Measurements from ENCODE around the gene MPPED2.

The MPPED2 gene

GRCh38 chr11:30485222-30485621 lies 100.9 kb downstream of the MPPED2 start:
- DNase-seq (ENCODE audit: low read depth in 3 of 3) = no peak

GRCh38 chr11:30483056-30483455 lies 103.1 kb downstream of the MPPED2 start:
- DNase-seq (ENCODE audit: low read depth in 3 of 3) = no peak

- DNase-seq (ENCODE audit: low read depth in 3 of 3) = no peak
These were observed 104.4 kb downstream of the MPPED2 start for GRCh38 chr11:30481796-30482195.

GRCh38 chr11:30481330-30481729 lies 104.8 kb downstream of the MPPED2 start:
- no peak for DNase-seq (ENCODE audit: low read depth in 3 of 3)

- no peak for DNase-seq (ENCODE audit: low read depth in 3 of 3)
These were observed 106.3 kb downstream of the MPPED2 start for GRCh38 chr11:30479899-30480298.

- no peak for DNase-seq (ENCODE audit: low read depth in 3 of 3)
These were observed 107.2 kb downstream of the MPPED2 start for GRCh38 chr11:30478923-30479322.

- no peak for DNase-seq (ENCODE audit: low read depth in 3 of 3)
These were observed 109.1 kb downstream of the MPPED2 start for GRCh38 chr11:30477061-30477460.

- DNase-seq (ENCODE audit: low read depth in 3 of 3) = no peak
These were observed 111.8 kb downstream of the MPPED2 start for GRCh38 chr11:30474151-30474954.

GRCh38 chr11:30471244-30471643 lies 114.9 kb downstream of the MPPED2 start:
- DNase-seq (ENCODE audit: low read depth in 3 of 3) = no peak

GRCh38 chr11:30468881-30469280 lies 117.3 kb downstream of the MPPED2 start:
- DNase-seq (ENCODE audit: low read depth in 3 of 3) = no peak

- no peak for DNase-seq (ENCODE audit: low read depth in 3 of 3)
These were observed 119.0 kb downstream of the MPPED2 start for GRCh38 chr11:30467176-30467575.

- no peak for DNase-seq (ENCODE audit: low read depth in 3 of 3)
These were observed 120.5 kb downstream of the MPPED2 start for GRCh38 chr11:30465623-30466022.

- no peak for DNase-seq (ENCODE audit: low read depth in 3 of 3)
These were observed 121.0 kb downstream of the MPPED2 start for GRCh38 chr11:30465192-30465591.

- no peak for DNase-seq (ENCODE audit: low read depth in 3 of 3)
These were observed 122.9 kb downstream of the MPPED2 start for GRCh38 chr11:30463266-30463665.

GRCh38 chr11:30462421-30462820 lies 123.7 kb downstream of the MPPED2 start:
- no peak for DNase-seq (ENCODE audit: low read depth in 3 of 3)

GRCh38 chr11:30459821-30460220 lies 126.3 kb downstream of the MPPED2 start:
- DNase-seq (ENCODE audit: low read depth in 3 of 3) = no peak

- no peak for DNase-seq (ENCODE audit: low read depth in 3 of 3)
These were observed 126.8 kb downstream of the MPPED2 start for GRCh38 chr11:30459306-30459705.

- DNase-seq (ENCODE audit: low read depth in 3 of 3) = no peak
These were observed 127.6 kb downstream of the MPPED2 start for GRCh38 chr11:30458541-30458940.

- DNase-seq (ENCODE audit: low read depth in 3 of 3) = no peak
These were observed 129.1 kb downstream of the MPPED2 start for GRCh38 chr11:30457087-30457486.

- no peak for DNase-seq (ENCODE audit: low read depth in 3 of 3)
These were observed 131.1 kb downstream of the MPPED2 start for GRCh38 chr11:30455025-30455424.

GRCh38 chr11:30454541-30454940 lies 131.6 kb downstream of the MPPED2 start:
- no peak for DNase-seq (ENCODE audit: low read depth in 3 of 3)

GRCh38 chr11:30454111-30454510 lies 132.0 kb downstream of the MPPED2 start:
- no peak for DNase-seq (ENCODE audit: low read depth in 3 of 3)

GRCh38 chr11:30453705-30454104 lies 132.4 kb downstream of the MPPED2 start:
- DNase-seq (ENCODE audit: low read depth in 3 of 3) = no peak

GRCh38 chr11:30452842-30453241 lies 133.3 kb downstream of the MPPED2 start:
- no peak for DNase-seq (ENCODE audit: low read depth in 3 of 3)
